ENCODE measurements around the gene GPR89B. TPM values are rescaled to one million over a fixed set of nuclear protein-coding genes. Genes with fewer than 3 reads are reported as not detected.
A peak's percentile ranks its signal among the peaks of the same experiment; 100 is the strongest.

GPR89B gene
- 10.4 and 17.6 TPM in 2 replicates for total RNA-seq

DNA sequence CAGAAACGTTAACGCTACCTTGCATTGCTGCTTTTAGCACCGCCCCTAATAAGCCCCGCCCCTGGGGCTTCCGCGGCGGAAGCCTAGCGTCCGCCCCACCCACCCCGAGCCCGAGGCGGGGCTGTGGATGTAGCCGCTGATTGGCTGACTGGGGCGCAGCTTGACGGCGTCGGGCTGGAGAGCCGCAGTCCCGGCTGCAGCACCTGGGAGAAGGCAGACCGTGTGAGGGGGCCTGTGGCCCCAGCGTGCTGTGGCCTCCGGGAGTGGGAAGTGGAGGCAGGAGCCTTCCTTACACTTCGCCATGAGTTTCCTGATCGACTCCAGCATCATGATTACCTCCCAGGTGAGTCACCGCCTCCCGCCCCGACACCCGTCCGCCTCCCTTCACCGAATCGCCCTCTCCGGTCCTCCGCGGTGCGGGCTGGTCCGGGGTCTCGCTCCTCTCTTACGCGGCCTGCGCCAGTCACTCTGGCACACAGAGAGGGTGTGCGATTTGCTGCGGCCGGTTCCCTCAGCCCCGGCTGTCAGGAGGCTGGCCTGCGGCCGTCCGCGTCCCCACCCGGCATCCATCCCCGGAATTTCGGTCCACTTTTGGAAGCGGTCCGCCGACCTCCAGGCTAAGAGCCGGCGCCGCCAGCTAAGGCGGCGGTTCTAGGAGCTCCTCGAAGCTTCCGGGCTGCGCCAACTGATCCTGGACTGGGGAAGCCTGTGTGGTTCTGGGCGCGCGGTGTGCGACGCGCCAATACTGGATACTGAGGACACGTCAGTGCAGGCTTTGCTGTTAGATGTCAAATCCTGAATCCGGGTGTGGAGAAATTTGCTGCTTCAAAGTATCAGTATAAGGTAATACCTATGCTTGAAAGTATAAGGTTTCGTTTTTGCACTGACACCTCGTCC is at the start of gene GPR89B:
Gene GPR89B, plus strand, starts transcription at position 185 of the 897 bp plus-strand sequence. Its CDS starts 117 bp downstream, at position 302.

DNA sequence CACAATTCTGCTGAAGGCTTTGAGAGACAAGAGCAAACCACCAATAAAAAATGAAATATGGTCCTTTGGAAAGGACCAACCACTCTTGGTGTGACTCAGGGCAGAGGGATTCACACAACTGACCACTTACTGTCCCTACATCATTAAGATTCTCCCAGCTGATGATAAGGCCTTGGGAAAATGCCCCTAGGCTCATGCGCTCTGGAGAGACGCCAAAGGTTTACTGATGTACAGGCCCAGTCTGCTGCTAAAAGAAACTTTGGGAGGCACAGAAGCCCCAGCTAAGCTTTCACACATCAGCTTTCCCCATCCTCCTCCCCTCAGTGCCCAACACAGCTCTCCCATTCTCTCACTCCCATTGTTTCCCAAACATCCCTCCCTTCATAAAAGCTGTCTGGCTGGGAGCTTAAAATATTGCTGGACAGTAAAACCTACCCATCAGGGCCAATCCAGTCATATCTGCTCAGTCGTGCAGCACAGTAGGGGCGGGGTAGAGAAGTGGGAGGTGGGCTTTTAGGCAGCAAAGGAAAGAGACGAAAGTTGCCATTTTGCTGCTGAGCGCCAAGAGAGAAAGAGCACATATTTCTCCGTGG is 25.9 kb upstream of the GPR89B start, which contains the start of gene GJA8:
Gene GJA8, plus strand, starts transcription at position 543 of the 593 bp plus-strand sequence. CDS start 5,161 bp downstream, outside the sequence.

Small RNA genes lying within 50 kb of the gene (small RNA-seq; reads per million reads assigned to genes)
- not detected for gene RNU1-129P
- gene RNVU1-7: 665 reads per million, percentile 99 among the genes with 10 or more reads in this experiment

Other genes with a start within 250 kb of the GPR89B start
- under 0.01 and 0.37 TPM in 2 replicates for gene GJA5, start 167.8 kb upstream of the GPR89B start, total RNA-seq
- gene GJA8, start 25.6 kb upstream of the GPR89B start, total RNA-seq: not detected in 2 replicates
- gene NBPF11, start 223.9 kb downstream of the GPR89B start, total RNA-seq: 3.1 and 3.7 TPM in 2 replicates